Calu3 (cell line): Measurements from ENCODE around the gene FTSJ1. TPM values are rescaled to one million over a fixed set of nuclear protein-coding genes. Genes with fewer than 3 reads are reported as not detected.
A peak's percentile ranks its signal among the peaks of the same experiment; 100 is the strongest.

ENCODE experiments used
- BruUV-seq: library from RNA; stranded (reverse); fragments of 400-500 nt; replicated peaks from 2 replicates; lab custom pipeline; 2021; lab: Mats Ljungman, UMichigan
- CTCF ChIA-PET: fragments of 300-600 bp; sonication (Branson Sonifier 250); formaldehyde crosslinking; loops from one replicate; lab custom pipeline; 2022; ENCODE audit warnings: antibody characterized with exemption; lab: Charles Lee
- DNase-seq: peaks from one replicate; pipeline ENCODE4 v3.0.0; 2022
- H3K27ac Mint-ChIP-seq: one replicate; pipeline ENCODE4 v1.8.0; 2022; ENCODE audit warnings: mixed read lengths; ENCODE audit not compliant: unreplicated experiment
- H3K27me3 Mint-ChIP-seq: one replicate; pipeline ENCODE4 v1.8.0; 2022; ENCODE audit warnings: mixed read lengths; ENCODE audit not compliant: unreplicated experiment
- H3K36me3 Mint-ChIP-seq: one replicate; pipeline ENCODE4 v1.8.0; 2022; ENCODE audit warnings: mild to moderate bottlenecking, moderate library complexity, mixed read lengths; ENCODE audit not compliant: insufficient read depth, unreplicated experiment
- H3K4me1 Mint-ChIP-seq: one replicate; pipeline ENCODE4 v1.8.0; 2022; ENCODE audit warnings: mild to moderate bottlenecking, low read depth, mixed read lengths; ENCODE audit not compliant: unreplicated experiment
- H3K4me3 Mint-ChIP-seq: one replicate; pipeline ENCODE4 v1.8.0; 2022; ENCODE audit warnings: mild to moderate bottlenecking, low read depth, moderate library complexity, mixed read lengths; ENCODE audit not compliant: unreplicated experiment
- H3K9me3 Mint-ChIP-seq: one replicate; pipeline ENCODE4 v1.8.0; 2022; ENCODE audit warnings: low read depth, mixed read lengths; ENCODE audit not compliant: unreplicated experiment
- CTCF ChIP-seq: fragments of 200-600 bp; IDR thresholded peaks from one replicate; pipeline ENCODE4 v1.8.0; 2022; ENCODE audit warnings: antibody characterized with exemption; ENCODE audit not compliant: unreplicated experiment
- intact Hi-C: fragments of 100-400 bp; cut with micrococcal nuclease; formaldehyde crosslinking; loops from one replicate; pipeline ENCODE4 v1.10.0; 2022; ENCODE audit not compliant: unreplicated experiment
- total RNA-seq: library from RNA; stranded (reverse); gene quantifications from 2 replicates; pipeline ENCODE4 v1.2.3, GENCODE V29; 2022

The FTSJ1 gene
- total RNA-seq, 1 experiment from 2014 or later = 75.2 TPM

GRCh38 chrX:48509619-48510018, 33.6 kb downstream of the FTSJ1 start:
- peak overlapping the region; percentile 87 for H3K4me3 Mint-ChIP-seq
- H3K27me3 Mint-ChIP-seq = no peaks in the 10 kb centered on the region
- DNase-seq = no peak
- H3K9me3 Mint-ChIP-seq = no peaks in the 10 kb centered on the region
- no peak for TF ChIP-seq CTCF
- CTCF ChIA-PET = no interaction called here
- intact Hi-C loops = loop anchor here (5.0 kb wide), 1 partner anchor 427 kb away; no protein-coding TSS in a partner anchor
- H3K4me1 Mint-ChIP-seq = peaks cover 17% of the 10 kb centered on the region
- H3K27ac Mint-ChIP-seq = peak overlapping the region; percentile 43
- BruUV-seq = no TSS peak
- H3K36me3 Mint-ChIP-seq = peaks cover 21% of the 10 kb centered on the region

- H3K27me3 Mint-ChIP-seq = no peaks in the 10 kb centered on the region
- H3K4me1 Mint-ChIP-seq = peaks cover 17% of the 10 kb centered on the region
- BruUV-seq = no TSS peak
- peaks cover 31% of the 10 kb centered on the region for H3K36me3 Mint-ChIP-seq
- DNase-seq = peak; percentile 47
- peak; percentile 31 for TF ChIP-seq CTCF
- H3K27ac Mint-ChIP-seq = no peak overlapping the region
- H3K9me3 Mint-ChIP-seq = no peaks in the 10 kb centered on the region
- intact Hi-C loops = loop anchor here (5.0 kb wide), 1 partner anchor 429 kb away; no protein-coding TSS in a partner anchor
- CTCF ChIA-PET = no interaction called here
- H3K4me3 Mint-ChIP-seq = no peak overlapping the region
Measured at GRCh38 chrX:48511560-48511959, 35.6 kb downstream of the FTSJ1 start.

GRCh38 chrX:48512371-48512935, 36.5 kb downstream of the FTSJ1 start:
- Mint-ChIP-seq H3K36me3 (peaks cover 31% of the 10 kb centered on the region), H3K27me3 (no peaks in the 10 kb centered on the region), H3K9me3 (no peaks in the 10 kb centered on the region), H3K4me1 (peaks cover 17% of the 10 kb centered on the region), H3K4me3 (no peak overlapping the region), H3K27ac (no peak overlapping the region)
- DNase-seq = no peak
- CTCF ChIA-PET = no interaction called here
- no TSS peak for BruUV-seq
- no peak for TF ChIP-seq CTCF
- intact Hi-C loops = loop anchor here (5.0 kb wide), 1 partner anchor 430 kb away; no protein-coding TSS in a partner anchor

GRCh38 chrX:48513670-48514069, 37.7 kb downstream of the FTSJ1 start:
- Mint-ChIP-seq H3K36me3 (peaks cover 22% of the 10 kb centered on the region), H3K9me3 (no peaks in the 10 kb centered on the region), H3K4me3 (no peak overlapping the region), H3K27me3 (no peaks in the 10 kb centered on the region), H3K27ac (no peak overlapping the region), H3K4me1 (peaks cover 17% of the 10 kb centered on the region)
- CTCF ChIA-PET = no interaction called here
- TF ChIP-seq CTCF = no peak
- intact Hi-C loops = loop anchor here (5.0 kb wide), 1 partner anchor 431 kb away; no protein-coding TSS in a partner anchor
- no TSS peak for BruUV-seq
- no peak for DNase-seq
